Smooth muscle cell (in vitro differentiated cells): ENCODE results near the gene WDR37. TPM values are rescaled to one million over a fixed set of nuclear protein-coding genes. Genes with fewer than 3 reads are reported as not detected.
"Not testable (repeated sequence)": the region's sequence is repeated elsewhere in the genome, so short reads cannot be mapped to it uniquely, and the experiment has no call there.

Experiments used
- DNase-seq: peaks from one replicate; lab custom pipeline; 2025; ENCODE audit not compliant: unreplicated experiment; lab: John Stamatoyannopoulos, UW
- H2AFZ ChIP-seq: fragments of 200-600 bp; sonication (generic); 2 replicates; pipeline ENCODE4 v1.6.0; 2016; ENCODE audit warnings: antibody characterized with exemption, low read depth, mild to moderate bottlenecking
- H3F3A ChIP-seq: fragments of 200-600 bp; sonication (generic); 2 replicates; pipeline ENCODE4 v1.6.0; 2017; ENCODE audit warnings: antibody characterized with exemption, low read depth
- H3K27ac ChIP-seq: fragments of 200-600 bp; sonication (generic); 2 replicates; pipeline ENCODE4 v1.5.1; 2016; ENCODE audit warnings: low read depth, mild to moderate bottlenecking
- H3K27me3 ChIP-seq: fragments of 200-600 bp; sonication (generic); 2 replicates; pipeline ENCODE4 v1.6.1; 2016; ENCODE audit warnings: low read depth, mild to moderate bottlenecking
- H3K36me3 ChIP-seq: fragments of 200-600 bp; sonication (generic); 2 replicates; pipeline ENCODE4 v1.5.1; 2016; ENCODE audit warnings: low read depth
- H3K4me1 ChIP-seq: fragments of 200-600 bp; sonication (generic); 2 replicates; pipeline ENCODE4 v1.5.1; 2016; ENCODE audit warnings: low read depth
- H3K4me2 ChIP-seq: fragments of 200-600 bp; sonication (generic); 2 replicates; pipeline ENCODE4 v1.6.0; 2016; ENCODE audit warnings: mild to moderate bottlenecking
- H3K4me3 ChIP-seq: fragments of 200-600 bp; sonication (generic); 2 replicates; pipeline ENCODE4 v1.5.1; 2016; ENCODE audit warnings: mild to moderate bottlenecking
- H3K79me2 ChIP-seq: fragments of 200-600 bp; sonication (generic); 2 replicates; pipeline ENCODE4 v1.6.0; 2016; ENCODE audit warnings: low read depth, mild to moderate bottlenecking
- H3K9ac ChIP-seq: fragments of 200-600 bp; sonication (generic); 2 replicates; pipeline ENCODE4 v1.6.0; 2016; ENCODE audit warnings: low read depth
- H3K9me3 ChIP-seq: fragments of 200-600 bp; sonication (generic); replicated peaks from 2 replicates; pipeline ENCODE4 v1.5.1; 2016; ENCODE audit warnings: low read depth
- H4K20me1 ChIP-seq: fragments of 200-600 bp; sonication (generic); 2 replicates; pipeline ENCODE4 v1.6.0; 2016; ENCODE audit warnings: low read depth
- WGBS: methylation state at CpG from one replicate; pipeline ENCODE4 v1.1.7; 2016; ENCODE audit warnings: low lambda C conversion rate; 5-methylcytosine and 5-hydroxymethylcytosine counted together
- polyA plus RNA-seq: library from polyadenylated mRNA; unstranded; fragments of >200 nt; fragmentation: Nextera tagmentation; extraction: Ambion mirVana; gene quantifications from 2 replicates; pipeline ENCODE4 v1.2.1, GENCODE V29; 2016
- total RNA-seq: library from RNA; depleted of rRNA; stranded (reverse); fragments of >200 nt; gene quantifications from 2 replicates; pipeline ENCODE4 v1.2.3, GENCODE V29; 2014
- TF ChIP-seq, protein P1 (sequence below): fragments of 200-600 bp; sonication (generic); IDR thresholded peaks from 2 replicates; pipeline ENCODE4 v1.5.1; 2017; ENCODE audit warnings: borderline replicate concordance, mild to moderate bottlenecking, antibody characterized with exemption; ENCODE audit not compliant: insufficient read depth, poor library complexity, severe bottlenecking

WDR37 gene
- total and polyA plus RNA-seq, 2 experiments from 2014 or later = 10.5 to 10.7 TPM

DNA sequence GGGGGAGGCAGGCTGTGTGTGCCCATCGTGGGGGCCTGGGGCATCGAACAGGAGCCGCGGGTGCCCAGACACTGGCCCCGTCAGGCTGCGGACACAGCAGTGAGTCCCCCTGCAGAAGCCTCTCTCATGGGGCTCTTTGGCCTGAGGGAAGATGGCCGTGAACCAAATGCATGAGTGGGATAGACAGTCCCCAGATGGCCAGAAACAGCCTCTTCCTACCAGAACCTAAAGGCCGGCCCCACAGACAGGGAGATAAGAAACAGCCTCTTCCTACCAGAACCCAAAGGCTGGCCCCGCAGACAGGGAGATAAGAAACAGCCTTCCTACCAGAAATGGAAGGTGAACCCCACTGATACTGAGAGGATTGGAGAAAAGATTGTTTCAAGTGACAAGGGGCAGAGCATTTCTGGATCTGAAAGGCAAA lies 47.1 kb upstream of the WDR37 start:
- Histone ChIP-seq H3K27ac (no peak overlapping the region), H4K20me1 (peaks cover 19% of the 10 kb centered on the region), H3K79me2 (peaks cover 7% of the 10 kb centered on the region)

DNA sequence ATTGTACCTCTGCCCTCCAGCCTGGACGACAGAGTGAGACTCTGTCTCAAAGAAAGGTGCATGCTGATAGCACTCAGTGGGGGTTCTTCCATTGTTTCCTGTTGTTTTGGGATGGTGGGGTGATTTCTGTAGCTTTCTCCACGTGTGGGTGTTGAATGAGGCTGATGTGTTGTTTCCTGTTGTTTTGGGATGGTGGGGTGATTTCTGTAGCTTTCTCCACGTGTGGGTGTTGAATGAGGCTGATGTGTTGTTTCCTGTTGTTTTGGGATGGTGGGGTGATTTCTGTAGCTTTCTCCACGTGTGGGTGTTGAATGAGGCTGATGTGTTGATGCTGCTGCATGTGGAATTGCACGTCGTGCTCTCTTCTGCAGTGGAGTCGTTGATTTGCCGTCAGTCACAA lies 46.2 kb upstream of the WDR37 start:
- H3K9me3 ChIP-seq, H3K79me2 ChIP-seq, H2AFZ ChIP-seq, H3K4me1 ChIP-seq, DNase-seq, H3K27ac ChIP-seq, H3K27me3 ChIP-seq, H3K9ac ChIP-seq, H3F3A ChIP-seq, H3K4me3 ChIP-seq, H3K4me2 ChIP-seq: not testable (repeated sequence)
- Histone ChIP-seq H4K20me1 (peaks cover 18% of the 10 kb centered on the region), H3K36me3 (peaks cover 40% of the 10 kb centered on the region)
- 77% methylated on average over 7 of the region's 8 CpGs for WGBS

More for the DNA sequence above, 47.1 kb upstream of the WDR37 start:
- Histone ChIP-seq H3K9me3 (no peaks in the 10 kb centered on the region), H3K4me1 (no peaks in the 10 kb centered on the region), H3K9ac (no peak overlapping the region), H3F3A (no peaks in the 10 kb centered on the region), H3K4me2 (no peak overlapping the region), H2AFZ (no peak overlapping the region), H3K4me3 (no peak overlapping the region), H3K36me3 (peaks cover 39% of the 10 kb centered on the region), H3K27me3 (no peaks in the 10 kb centered on the region)
- no peak for DNase-seq
- TF ChIP-seq, protein P1, sequence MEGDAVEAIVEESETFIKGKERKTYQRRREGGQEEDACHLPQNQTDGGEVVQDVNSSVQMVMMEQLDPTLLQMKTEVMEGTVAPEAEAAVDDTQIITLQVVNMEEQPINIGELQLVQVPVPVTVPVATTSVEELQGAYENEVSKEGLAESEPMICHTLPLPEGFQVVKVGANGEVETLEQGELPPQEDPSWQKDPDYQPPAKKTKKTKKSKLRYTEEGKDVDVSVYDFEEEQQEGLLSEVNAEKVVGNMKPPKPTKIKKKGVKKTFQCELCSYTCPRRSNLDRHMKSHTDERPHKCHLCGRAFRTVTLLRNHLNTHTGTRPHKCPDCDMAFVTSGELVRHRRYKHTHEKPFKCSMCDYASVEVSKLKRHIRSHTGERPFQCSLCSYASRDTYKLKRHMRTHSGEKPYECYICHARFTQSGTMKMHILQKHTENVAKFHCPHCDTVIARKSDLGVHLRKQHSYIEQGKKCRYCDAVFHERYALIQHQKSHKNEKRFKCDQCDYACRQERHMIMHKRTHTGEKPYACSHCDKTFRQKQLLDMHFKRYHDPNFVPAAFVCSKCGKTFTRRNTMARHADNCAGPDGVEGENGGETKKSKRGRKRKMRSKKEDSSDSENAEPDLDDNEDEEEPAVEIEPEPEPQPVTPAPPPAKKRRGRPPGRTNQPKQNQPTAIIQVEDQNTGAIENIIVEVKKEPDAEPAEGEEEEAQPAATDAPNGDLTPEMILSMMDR = no peak
- WGBS = 72% methylated on average over 9 of the region's 9 CpGs

GRCh38 chr10:1010703-1011102 lies 45.5 kb upstream of the WDR37 start:
- no peak overlapping the region for H3K4me2 ChIP-seq
- H2AFZ ChIP-seq = no peak overlapping the region
- WGBS = 100% methylated on average over 6 of the region's 7 CpGs
- H3K9me3 ChIP-seq = no peaks in the 10 kb centered on the region
- H3K36me3 ChIP-seq = peaks cover 40% of the 10 kb centered on the region
- peaks cover 5% of the 10 kb centered on the region for H3K79me2 ChIP-seq
- H3K4me1 ChIP-seq = no peaks in the 10 kb centered on the region
- H3K9ac ChIP-seq = no peak overlapping the region
- peaks cover 15% of the 10 kb centered on the region for H4K20me1 ChIP-seq
- no peak overlapping the region for H3K27ac ChIP-seq
- no peak for DNase-seq
- no peaks in the 10 kb centered on the region for H3F3A ChIP-seq
- no peak overlapping the region for H3K4me3 ChIP-seq
- H3K27me3 ChIP-seq = no peaks in the 10 kb centered on the region
- TF ChIP-seq, protein P1 = no peak

GRCh38 chr10:1011696-1012095 lies 44.5 kb upstream of the WDR37 start:
- H2AFZ ChIP-seq = no peak overlapping the region

More at GRCh38 chr10:1011696-1012095, 44.5 kb upstream of the WDR37 start:
- no peaks in the 10 kb centered on the region for H3K27me3 ChIP-seq
- H3F3A ChIP-seq = no peaks in the 10 kb centered on the region
- H3K79me2 ChIP-seq = peaks cover 5% of the 10 kb centered on the region
- no peak overlapping the region for H3K9ac ChIP-seq
- no peak overlapping the region for H3K4me3 ChIP-seq
- no peak overlapping the region for H3K4me2 ChIP-seq
- no peaks in the 10 kb centered on the region for H3K9me3 ChIP-seq
- no peak overlapping the region for H3K27ac ChIP-seq
- 99% methylated on average over 16 of the region's 16 CpGs for WGBS
- TF ChIP-seq, protein P1 = no peak
- peaks cover 39% of the 10 kb centered on the region for H3K36me3 ChIP-seq
- H4K20me1 ChIP-seq = peaks cover 15% of the 10 kb centered on the region
- H3K4me1 ChIP-seq = no peaks in the 10 kb centered on the region
- no peak for DNase-seq
